ENCODE results near the gene TLR1.
A peak's percentile ranks its signal among the peaks of the same experiment; 100 is the strongest.

The TLR1 gene

GRCh38 chr4:38818441-38818976, 13.9 kb upstream of the TLR1 start:
- Histone ChIP-seq H3K79me2 (ENCODE audit: control insufficient read depth, low read length) (peaks cover 9% of the 10 kb centered on the region), H3K36me3 (ENCODE audit: control insufficient read depth, low read length) (peaks cover 27% of the 10 kb centered on the region), H3K4me1 (ENCODE audit: control insufficient read depth, low read length) (peaks cover 58% of the 10 kb centered on the region), H3K27ac (ENCODE audit: low read depth, low read length) (no peak overlapping the region), H3K9me2 (replicated peaks; ENCODE audit: control insufficient read depth, low read length) (no peaks in the 10 kb centered on the region), H3K4me3 (ENCODE audit: low read length) (no peak overlapping the region), H3F3A (ENCODE audit: control insufficient read depth, insufficient read depth) (peaks cover 11% of the 10 kb centered on the region), H3K4me2 (ENCODE audit: low read length) (peak overlapping the region; percentile 21; the same call in 1 of the 2 replicates), H3K27me3 (ENCODE audit: control insufficient read depth, low read length) (no peaks in the 10 kb centered on the region), H4K20me1 (ENCODE audit: control insufficient read depth, insufficient read depth, low read depth, low read length) (no peaks in the 10 kb centered on the region), H3K9me3 (ENCODE audit: control insufficient read depth, insufficient read depth, low read length) (peaks cover 19% of the 10 kb centered on the region)
- TF ChIP-seq CTCF (IDR thresholded peaks at IDR 0.05; ENCODE audit: low read depth, low read length, poor library complexity, severe bottlenecking) (no peak), EZH2phosphoT487 (IDR thresholded peaks at IDR 0.05; ENCODE audit: borderline replicate concordance, low read length) (no peak)

DNA sequence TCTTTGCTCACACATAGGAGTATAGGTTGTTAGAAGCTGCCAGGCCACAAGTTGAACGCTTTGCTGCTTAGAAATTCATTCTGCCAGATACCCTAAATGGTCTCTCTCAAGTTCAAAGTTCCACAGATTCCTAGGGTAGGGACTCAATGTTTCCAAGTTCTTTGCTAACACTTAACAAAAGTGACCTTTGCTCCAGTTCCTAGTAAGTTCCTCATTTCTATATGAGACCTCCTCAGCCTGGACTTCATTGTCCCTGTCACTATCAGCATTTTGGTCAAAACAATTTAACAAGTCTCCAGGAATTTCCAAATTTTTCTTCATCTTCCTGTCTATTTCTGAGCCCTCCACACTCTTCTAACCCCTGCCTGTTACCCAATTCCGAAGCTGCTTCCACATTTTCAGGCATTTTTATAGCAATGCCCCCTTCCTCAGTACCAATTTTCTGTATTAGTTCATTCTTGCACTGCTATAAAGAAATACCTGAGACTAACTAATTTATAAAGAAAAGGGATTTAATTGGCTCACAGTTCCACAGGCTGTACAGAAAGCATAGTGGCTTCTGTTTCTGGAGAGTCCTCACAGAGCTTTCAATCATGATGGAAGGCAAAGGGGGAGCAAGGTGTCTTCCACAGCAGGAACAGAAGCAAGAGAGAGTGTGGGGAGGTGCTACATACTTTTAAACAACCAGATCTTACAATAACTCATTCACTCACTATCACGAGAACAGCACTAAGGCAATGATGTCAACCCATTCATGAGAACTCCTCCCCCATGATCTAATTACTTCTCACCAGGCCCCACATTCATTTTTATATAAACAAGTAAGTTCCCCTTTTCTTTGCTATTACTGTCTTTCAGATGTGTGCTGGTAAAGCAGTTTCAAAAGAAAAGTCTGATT, 11.5 kb upstream of the TLR1 start:
- Histone ChIP-seq H3K36me3 (ENCODE audit: control insufficient read depth, low read length) (peaks cover 25% of the 10 kb centered on the region), H3F3A (ENCODE audit: control insufficient read depth, insufficient read depth) (peaks cover 11% of the 10 kb centered on the region), H3K9me3 (ENCODE audit: control insufficient read depth, insufficient read depth, low read length) (peaks cover 13% of the 10 kb centered on the region), H3K27me3 (ENCODE audit: control insufficient read depth, low read length) (no peaks in the 10 kb centered on the region), H3K79me2 (ENCODE audit: control insufficient read depth, low read length) (peaks cover 9% of the 10 kb centered on the region), H3K9me2 (replicated peaks; ENCODE audit: control insufficient read depth, low read length) (no peaks in the 10 kb centered on the region), H4K20me1 (ENCODE audit: control insufficient read depth, insufficient read depth, low read depth, low read length) (no peaks in the 10 kb centered on the region), H3K4me2 (ENCODE audit: low read length) (peak overlapping the region; percentile 80), H3K4me1 (ENCODE audit: control insufficient read depth, low read length) (peaks cover 58% of the 10 kb centered on the region), H3K4me3 (ENCODE audit: low read length) (peak overlapping the region; percentile 65), H3K27ac (ENCODE audit: low read depth, low read length) (peak overlapping the region; percentile 91)
- TF ChIP-seq EZH2phosphoT487 (IDR thresholded peaks at IDR 0.05; ENCODE audit: borderline replicate concordance, low read length) (no peak), CTCF (IDR thresholded peaks at IDR 0.05; ENCODE audit: low read depth, low read length, poor library complexity, severe bottlenecking) (no peak)

DNA sequence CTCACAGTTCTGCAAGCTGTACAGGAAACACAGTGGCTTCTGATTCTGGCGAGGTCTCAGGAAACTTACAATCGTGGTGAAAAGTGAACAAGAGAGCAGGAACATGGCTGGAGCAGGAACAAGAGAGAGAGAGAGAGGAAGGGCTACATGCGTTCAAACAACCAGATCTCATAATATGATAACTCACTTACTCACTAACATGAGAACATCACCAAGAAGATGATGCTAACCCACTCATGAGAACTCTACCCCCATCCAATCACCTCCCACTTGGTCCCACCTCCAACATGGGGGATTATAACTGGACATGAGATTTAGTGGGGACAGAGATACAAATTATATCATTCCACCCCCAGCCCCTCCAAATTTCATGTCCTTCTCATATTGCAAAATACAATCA, 9.8 kb upstream of the TLR1 start:
- TF ChIP-seq CTCF (IDR thresholded peaks at IDR 0.05; ENCODE audit: low read depth, low read length, poor library complexity, severe bottlenecking) (no peak), EZH2phosphoT487 (IDR thresholded peaks at IDR 0.05; ENCODE audit: borderline replicate concordance, low read length) (no peak)
- H3K9me3 ChIP-seq (ENCODE audit: control insufficient read depth, insufficient read depth, low read length): peaks cover 13% of the 10 kb centered on the region
- peaks cover 13% of the 10 kb centered on the region for H3F3A ChIP-seq (ENCODE audit: control insufficient read depth, insufficient read depth)
- no peak overlapping the region for H3K4me3 ChIP-seq (ENCODE audit: low read length)
- no peak overlapping the region for H3K27ac ChIP-seq (ENCODE audit: low read depth, low read length)
- H3K9me2 ChIP-seq (replicated peaks; ENCODE audit: control insufficient read depth, low read length): no peaks in the 10 kb centered on the region
- peaks cover 43% of the 10 kb centered on the region for H3K4me1 ChIP-seq (ENCODE audit: control insufficient read depth, low read length)
- peaks cover 25% of the 10 kb centered on the region for H3K36me3 ChIP-seq (ENCODE audit: control insufficient read depth, low read length)
- H3K4me2 ChIP-seq (ENCODE audit: low read length): no peak overlapping the region
- no peaks in the 10 kb centered on the region for H4K20me1 ChIP-seq (ENCODE audit: control insufficient read depth, insufficient read depth, low read depth, low read length)
- no peaks in the 10 kb centered on the region for H3K27me3 ChIP-seq (ENCODE audit: control insufficient read depth, low read length)
- peaks cover 9% of the 10 kb centered on the region for H3K79me2 ChIP-seq (ENCODE audit: control insufficient read depth, low read length)
